ENCODE measurements around the gene UBE2U.
A peak's percentile ranks its signal among the peaks of the same experiment; 100 is the strongest.

Gene UBE2U

DNA sequence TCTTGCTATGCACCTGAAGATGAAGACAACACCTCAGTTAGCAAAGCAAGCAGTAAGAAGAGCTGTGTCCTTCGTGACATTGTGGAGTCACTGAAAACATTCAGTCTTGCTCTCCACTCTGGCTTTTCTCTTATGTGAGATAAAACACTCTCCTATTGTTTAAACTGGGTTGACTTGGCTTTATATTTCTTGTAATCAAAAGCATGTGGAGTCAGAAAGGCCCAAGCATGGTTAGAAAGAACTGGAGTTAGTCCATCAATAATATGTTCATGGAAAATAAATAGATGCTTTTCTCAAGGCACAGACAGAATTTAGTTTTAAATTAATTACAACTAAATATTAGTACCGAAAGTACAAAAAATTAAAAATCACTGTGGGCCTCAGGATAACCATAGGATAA is 61.7 kb downstream of the UBE2U start:
- Histone ChIP-seq H3K4me3 (no peak overlapping the region), H3K27ac (no peak overlapping the region)
- no peak for DNase-seq (ENCODE audit: low spot score)
- TF ChIP-seq, protein P1, sequence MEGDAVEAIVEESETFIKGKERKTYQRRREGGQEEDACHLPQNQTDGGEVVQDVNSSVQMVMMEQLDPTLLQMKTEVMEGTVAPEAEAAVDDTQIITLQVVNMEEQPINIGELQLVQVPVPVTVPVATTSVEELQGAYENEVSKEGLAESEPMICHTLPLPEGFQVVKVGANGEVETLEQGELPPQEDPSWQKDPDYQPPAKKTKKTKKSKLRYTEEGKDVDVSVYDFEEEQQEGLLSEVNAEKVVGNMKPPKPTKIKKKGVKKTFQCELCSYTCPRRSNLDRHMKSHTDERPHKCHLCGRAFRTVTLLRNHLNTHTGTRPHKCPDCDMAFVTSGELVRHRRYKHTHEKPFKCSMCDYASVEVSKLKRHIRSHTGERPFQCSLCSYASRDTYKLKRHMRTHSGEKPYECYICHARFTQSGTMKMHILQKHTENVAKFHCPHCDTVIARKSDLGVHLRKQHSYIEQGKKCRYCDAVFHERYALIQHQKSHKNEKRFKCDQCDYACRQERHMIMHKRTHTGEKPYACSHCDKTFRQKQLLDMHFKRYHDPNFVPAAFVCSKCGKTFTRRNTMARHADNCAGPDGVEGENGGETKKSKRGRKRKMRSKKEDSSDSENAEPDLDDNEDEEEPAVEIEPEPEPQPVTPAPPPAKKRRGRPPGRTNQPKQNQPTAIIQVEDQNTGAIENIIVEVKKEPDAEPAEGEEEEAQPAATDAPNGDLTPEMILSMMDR (IDR thresholded peaks at IDR 0.05) = no peak

DNA sequence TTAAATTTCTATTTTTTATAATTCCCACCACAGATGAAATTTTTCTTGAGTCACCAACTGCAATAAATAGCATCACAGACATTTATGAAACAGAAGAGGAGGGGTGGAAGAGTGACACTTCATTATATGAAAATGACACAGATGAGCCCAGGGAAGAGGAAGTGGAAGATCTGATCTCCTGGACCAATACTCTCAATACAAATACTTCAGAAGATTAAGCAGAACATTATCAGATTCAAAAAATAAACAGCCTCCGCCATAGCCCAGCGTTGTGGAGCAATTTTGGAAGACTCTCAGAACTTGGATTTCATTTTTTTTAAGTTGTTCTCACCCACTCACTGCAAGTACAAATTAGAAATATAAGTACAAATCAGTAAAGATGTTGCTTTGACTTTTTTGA is 63.6 kb downstream of the UBE2U start:
- TF ChIP-seq, protein P1 (IDR thresholded peaks at IDR 0.05) = no peak
- no peak for DNase-seq (ENCODE audit: low spot score)
- Histone ChIP-seq H3K27ac (no peak overlapping the region), H3K4me3 (no peak overlapping the region)

DNA sequence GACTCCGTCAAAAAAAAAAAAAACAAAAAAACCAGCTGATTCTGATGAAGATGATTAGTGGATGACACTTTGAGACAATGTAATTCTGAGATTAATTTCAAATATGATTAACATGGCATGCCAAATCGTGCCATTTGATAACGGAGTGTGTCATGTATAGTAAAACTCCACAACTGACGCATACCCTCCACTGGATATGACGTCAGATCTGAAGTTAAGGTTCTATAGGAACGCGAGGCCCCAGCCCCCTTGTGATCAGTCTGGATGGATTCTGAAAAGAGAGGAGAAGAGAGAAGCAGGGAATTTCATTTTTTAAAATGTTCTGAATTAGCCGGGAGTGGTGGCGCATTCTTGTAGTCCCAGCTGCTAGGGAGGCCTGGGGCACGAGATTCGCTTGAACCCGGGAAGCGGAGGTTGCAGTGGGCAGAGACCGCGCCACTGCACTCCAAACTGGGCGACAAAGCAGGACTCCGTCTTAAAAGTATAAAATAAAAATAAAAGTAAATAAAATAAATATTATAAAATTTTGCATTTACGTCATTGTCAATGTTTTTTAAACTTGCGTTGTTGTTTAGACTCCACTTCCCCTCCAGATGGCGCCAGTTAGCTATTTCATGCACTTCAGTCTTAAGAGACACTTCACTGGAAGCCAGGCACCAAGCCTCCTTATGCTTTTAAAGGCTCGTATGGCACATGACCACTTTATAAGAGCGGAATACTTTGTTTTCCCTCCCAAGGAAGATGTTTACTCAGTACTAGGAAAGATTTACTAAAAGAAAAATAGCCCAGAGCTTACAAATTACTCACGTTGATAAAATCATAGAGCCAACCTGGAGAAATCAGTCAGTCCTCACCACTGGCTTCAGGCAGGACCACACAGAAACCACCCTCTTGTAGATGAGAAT is 65.5 kb downstream of the UBE2U start:
- Histone ChIP-seq H3K27ac (no peak overlapping the region), H3K4me3 (no peak overlapping the region)
- TF ChIP-seq, protein P1 (IDR thresholded peaks at IDR 0.05) = peak; percentile 78
- no peak for DNase-seq (ENCODE audit: low spot score)

DNA sequence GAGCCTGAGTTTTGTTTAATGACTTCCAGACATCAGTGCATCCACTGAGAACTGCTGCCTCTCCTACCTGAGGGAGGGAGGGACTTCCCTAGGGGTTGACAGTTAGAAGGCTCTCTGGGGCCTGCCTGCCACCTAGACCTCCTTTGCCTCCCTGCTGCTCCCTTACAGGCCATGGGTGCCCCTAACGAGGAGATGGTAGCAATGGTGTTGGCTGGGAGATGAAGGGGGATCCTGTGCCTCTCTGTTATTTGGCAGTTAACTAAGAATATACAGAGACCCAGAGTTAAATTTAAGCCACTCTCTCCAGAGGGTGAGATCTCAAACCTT is 66.1 kb downstream of the UBE2U start:
- no peak for DNase-seq (ENCODE audit: low spot score)
- H3K27ac ChIP-seq = no peak overlapping the region
- TF ChIP-seq, protein P1 (IDR thresholded peaks at IDR 0.05) = no peak
- H3K4me3 ChIP-seq = no peak overlapping the region

DNA sequence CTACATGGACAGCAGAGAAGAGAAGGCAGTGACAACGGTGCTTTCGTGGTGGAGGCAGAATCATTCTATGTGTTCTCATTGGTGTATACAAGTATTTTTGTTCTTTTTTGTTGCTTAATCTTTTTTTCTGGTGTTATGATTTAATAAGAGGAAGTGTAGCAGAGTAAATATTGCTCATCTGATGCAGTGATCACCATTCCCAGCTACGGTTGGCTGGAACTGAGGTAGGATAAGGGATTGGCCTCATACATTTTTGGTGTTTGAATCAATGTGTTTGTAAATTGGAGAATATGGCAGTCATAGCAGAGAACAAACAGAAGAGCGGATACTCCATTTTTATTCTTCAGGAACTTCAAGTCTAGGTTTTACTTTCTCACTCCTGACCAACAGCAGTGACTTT is 76.6 kb downstream of the UBE2U start:
- DNase-seq (ENCODE audit: low spot score) = no peak
- TF ChIP-seq, protein P1 (IDR thresholded peaks at IDR 0.05) = no peak
- H3K4me3 ChIP-seq = no peak overlapping the region
- H3K27ac ChIP-seq = no peak overlapping the region

DNA sequence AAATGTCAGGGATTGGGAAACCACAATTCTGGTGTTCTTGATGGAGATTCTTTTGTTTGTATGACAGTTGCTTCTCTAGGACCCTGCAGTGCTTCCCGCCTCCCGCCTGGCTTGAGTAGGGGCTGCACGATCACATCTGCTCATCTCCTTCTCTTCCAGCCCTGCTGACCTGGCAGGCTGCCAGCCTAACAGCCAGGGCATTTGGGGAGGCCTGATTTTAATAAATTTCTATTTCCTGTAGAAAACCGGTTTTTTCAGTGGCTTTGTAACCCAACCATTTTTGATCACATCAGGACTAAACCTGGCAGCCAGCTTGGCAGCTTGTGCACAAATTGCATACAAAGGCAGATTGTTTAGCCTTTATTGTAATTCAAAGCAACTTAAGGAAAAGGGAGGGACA is 78.9 kb downstream of the UBE2U start:
- no peak overlapping the region for H3K27ac ChIP-seq
- TF ChIP-seq, protein P1 (IDR thresholded peaks at IDR 0.05) = no peak
- H3K4me3 ChIP-seq = no peak overlapping the region
- no peak for DNase-seq (ENCODE audit: low spot score)

DNA sequence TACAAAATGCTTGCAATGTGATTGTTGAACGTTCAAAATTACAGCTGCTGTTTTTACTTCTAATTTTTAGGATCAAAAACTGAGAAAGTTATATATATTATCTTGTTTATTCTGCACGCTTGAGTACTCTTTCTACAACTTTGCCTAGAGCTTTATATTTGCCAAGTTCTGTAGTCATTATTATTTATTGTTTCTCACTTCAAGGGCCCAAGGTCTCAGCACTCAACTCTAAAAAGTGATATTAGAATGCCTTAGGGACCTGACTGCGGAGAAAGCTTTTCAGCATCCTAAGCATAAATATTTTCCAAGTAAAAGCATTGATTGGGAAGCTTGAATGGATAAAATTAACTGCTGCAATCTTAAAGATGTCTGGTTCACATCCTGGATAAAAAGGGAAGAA is 83.6 kb downstream of the UBE2U start:
- no peak for DNase-seq (ENCODE audit: low spot score)
- Histone ChIP-seq H3K27ac (no peak overlapping the region), H3K4me3 (no peak overlapping the region)
- TF ChIP-seq, protein P1 (IDR thresholded peaks at IDR 0.05) = no peak

All from coronary artery (tissue), 2 donors.